Measurements from ENCODE around the gene FGFRL1.

- TF ChIP-seq EZH2 (IDR thresholded peaks at IDR 0.05; ENCODE audit: insufficient read depth, poor library complexity, severe bottlenecking), result no peak
- no peak for TF ChIP-seq EZH2phosphoT487 (IDR thresholded peaks at IDR 0.05; ENCODE audit: insufficient read depth, low read depth)
Measured at GRCh38 chr4:1060621-1061020, 49.2 kb downstream of the FGFRL1 start.

All from GM23248 (cell line).